ENCODE data around the gene SLC22A23. TPM values are rescaled to one million over a fixed set of nuclear protein-coding genes. Genes with fewer than 3 reads are reported as not detected.

Gene SLC22A23
- total and polyA plus RNA-seq, 2 of the 4 experiments (the other 2 are of a cell fraction), result 0.72 to 1.6 TPM

DNA sequence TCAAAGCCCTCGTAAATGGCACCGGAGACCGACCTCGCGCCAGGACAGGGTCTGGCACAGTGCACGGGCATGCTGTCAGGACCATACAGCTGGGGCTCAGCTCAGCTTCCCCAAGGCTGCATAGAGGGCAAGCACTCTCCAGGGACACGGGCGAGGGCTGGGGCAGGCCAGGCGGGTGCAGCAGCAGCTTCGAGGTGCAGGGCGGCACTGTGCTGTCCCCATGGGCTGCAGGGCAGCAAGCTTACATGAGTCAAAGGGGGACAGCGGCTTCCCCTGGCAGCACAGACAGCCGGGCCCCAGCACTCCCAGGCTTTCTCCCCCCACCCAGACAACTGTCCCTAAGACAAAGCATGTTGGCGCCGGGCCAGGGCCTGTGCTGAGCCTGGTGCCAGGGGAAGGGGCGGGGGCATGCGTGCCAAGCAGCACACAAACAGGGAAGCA is 172.4 kb downstream of the SLC22A23 start:
- Histone ChIP-seq H3K56ac (ENCODE audit: extremely low read depth, insufficient read depth, low read length) (no peak overlapping the region), H2BK15ac (ENCODE audit: low read depth, low read length) (no peak overlapping the region), H3K18ac (ENCODE audit: low read depth, low read length) (no peak overlapping the region), H3K79me1 (ENCODE audit: low read depth in 1 of 2, low read length in 2 of 2) (no peaks in the 10 kb centered on the region), H3K36me3 (ENCODE audit: control insufficient read depth, insufficient read depth, low read length) (no peaks in the 10 kb centered on the region), H2BK5ac (ENCODE audit: low read depth, low read length, poor library complexity, severe bottlenecking) (no peak overlapping the region), H2AK5ac (ENCODE audit: low read depth, low read length) (no peak overlapping the region), H3K4me2 (ENCODE audit: low read depth, low read length) (no peak overlapping the region), H3K4me1 (ENCODE audit: control insufficient read depth, insufficient read depth, low read length) (peaks cover 18% of the 10 kb centered on the region), H2AK9ac (replicated peaks; ENCODE audit: low read depth, low read length, poor library complexity) (peak overlapping the region; percentile 11), H3K4me3 (ENCODE audit: insufficient read depth, low read depth, low read length) (no peak overlapping the region), H4K91ac (ENCODE audit: insufficient read depth, low read depth, low read length) (no peak overlapping the region), H3K23ac (ENCODE audit: low read depth, low read length) (no peak overlapping the region), H2BK120ac (ENCODE audit: low read depth, low read length) (no peak overlapping the region), H2BK20ac (ENCODE audit: low read depth, low read length) (no peak overlapping the region), H3K9me3 (ENCODE audit: control insufficient read depth, insufficient read depth, low read length) (no peaks in the 10 kb centered on the region), H3K9ac (ENCODE audit: low read depth, low read length) (no peak overlapping the region), H4K8ac (ENCODE audit: low read depth in 2 of 2, low read length in 2 of 2) (no peak overlapping the region), H3K27me3 (ENCODE audit: control insufficient read depth, insufficient read depth, low read length) (no peaks in the 10 kb centered on the region), H3K27ac (ENCODE audit: insufficient read depth, low read length) (no peak overlapping the region), H2AFZ (replicated peaks; ENCODE audit: low read length, poor library complexity) (no peak overlapping the region), H3K14ac (replicated peaks; ENCODE audit: low read depth, low read length) (no peak overlapping the region), H4K5ac (ENCODE audit: low read depth, low read length) (no peak overlapping the region), H3K9me1 (ENCODE audit: insufficient read depth, low read length) (peaks cover 7% of the 10 kb centered on the region; the same call in 1 of the 2 replicates), H3K4ac (ENCODE audit: low read depth, low read length) (no peak overlapping the region), H4K20me1 (ENCODE audit: insufficient read depth, low read length) (peaks cover 24% of the 10 kb centered on the region)
- TF ChIP-seq NFE2L2 (IDR thresholded peaks at IDR 0.05; ENCODE audit: low read depth, low read length), result no peak
- no peak for TF ChIP-seq CEBPB (IDR thresholded peaks at IDR 0.05; ENCODE audit: low read depth, low read length)
- TF ChIP-seq MAFK (IDR thresholded peaks at IDR 0.05; ENCODE audit: low read depth, low read length), result no peak
- no peak for TF ChIP-seq BHLHE40 (IDR thresholded peaks at IDR 0.05; ENCODE audit: low read depth, low read length)
- no peak for TF ChIP-seq MAZ (IDR thresholded peaks at IDR 0.05; ENCODE audit: borderline replicate concordance, low read depth, low read length)
- no peak for TF ChIP-seq MXI1 (IDR thresholded peaks at IDR 0.05; ENCODE audit: borderline replicate concordance, low read depth, low read length)
- no peak for TF ChIP-seq RAD21 (IDR thresholded peaks at IDR 0.05; ENCODE audit: low read length)
- TF ChIP-seq, protein P1, sequence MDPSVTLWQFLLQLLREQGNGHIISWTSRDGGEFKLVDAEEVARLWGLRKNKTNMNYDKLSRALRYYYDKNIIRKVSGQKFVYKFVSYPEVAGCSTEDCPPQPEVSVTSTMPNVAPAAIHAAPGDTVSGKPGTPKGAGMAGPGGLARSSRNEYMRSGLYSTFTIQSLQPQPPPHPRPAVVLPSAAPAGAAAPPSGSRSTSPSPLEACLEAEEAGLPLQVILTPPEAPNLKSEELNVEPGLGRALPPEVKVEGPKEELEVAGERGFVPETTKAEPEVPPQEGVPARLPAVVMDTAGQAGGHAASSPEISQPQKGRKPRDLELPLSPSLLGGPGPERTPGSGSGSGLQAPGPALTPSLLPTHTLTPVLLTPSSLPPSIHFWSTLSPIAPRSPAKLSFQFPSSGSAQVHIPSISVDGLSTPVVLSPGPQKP (IDR thresholded peaks at IDR 0.05; ENCODE audit: borderline replicate concordance, low read depth, low read length), result no peak
- TF ChIP-seq, protein P2, sequence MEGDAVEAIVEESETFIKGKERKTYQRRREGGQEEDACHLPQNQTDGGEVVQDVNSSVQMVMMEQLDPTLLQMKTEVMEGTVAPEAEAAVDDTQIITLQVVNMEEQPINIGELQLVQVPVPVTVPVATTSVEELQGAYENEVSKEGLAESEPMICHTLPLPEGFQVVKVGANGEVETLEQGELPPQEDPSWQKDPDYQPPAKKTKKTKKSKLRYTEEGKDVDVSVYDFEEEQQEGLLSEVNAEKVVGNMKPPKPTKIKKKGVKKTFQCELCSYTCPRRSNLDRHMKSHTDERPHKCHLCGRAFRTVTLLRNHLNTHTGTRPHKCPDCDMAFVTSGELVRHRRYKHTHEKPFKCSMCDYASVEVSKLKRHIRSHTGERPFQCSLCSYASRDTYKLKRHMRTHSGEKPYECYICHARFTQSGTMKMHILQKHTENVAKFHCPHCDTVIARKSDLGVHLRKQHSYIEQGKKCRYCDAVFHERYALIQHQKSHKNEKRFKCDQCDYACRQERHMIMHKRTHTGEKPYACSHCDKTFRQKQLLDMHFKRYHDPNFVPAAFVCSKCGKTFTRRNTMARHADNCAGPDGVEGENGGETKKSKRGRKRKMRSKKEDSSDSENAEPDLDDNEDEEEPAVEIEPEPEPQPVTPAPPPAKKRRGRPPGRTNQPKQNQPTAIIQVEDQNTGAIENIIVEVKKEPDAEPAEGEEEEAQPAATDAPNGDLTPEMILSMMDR (conservative IDR thresholded peaks at IDR 0.05; ENCODE audit: low read depth, low read length), result no peak
- no peak for TF ChIP-seq FOS (IDR thresholded peaks at IDR 0.05; ENCODE audit: low read depth, low read length)
- TF ChIP-seq, protein P3, sequence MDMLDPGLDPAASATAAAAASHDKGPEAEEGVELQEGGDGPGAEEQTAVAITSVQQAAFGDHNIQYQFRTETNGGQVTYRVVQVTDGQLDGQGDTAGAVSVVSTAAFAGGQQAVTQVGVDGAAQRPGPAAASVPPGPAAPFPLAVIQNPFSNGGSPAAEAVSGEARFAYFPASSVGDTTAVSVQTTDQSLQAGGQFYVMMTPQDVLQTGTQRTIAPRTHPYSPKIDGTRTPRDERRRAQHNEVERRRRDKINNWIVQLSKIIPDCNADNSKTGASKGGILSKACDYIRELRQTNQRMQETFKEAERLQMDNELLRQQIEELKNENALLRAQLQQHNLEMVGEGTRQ (IDR thresholded peaks at IDR 0.05; ENCODE audit: low read depth, low read length), result no peak
- TF ChIP-seq SMC3 (IDR thresholded peaks at IDR 0.05; ENCODE audit: low read depth, low read length), result no peak
- TF ChIP-seq RCOR1 (IDR thresholded peaks at IDR 0.05; ENCODE audit: insufficient replicate concordance, low read length), result no peak
- no peak for TF ChIP-seq CHD1 (IDR thresholded peaks at IDR 0.05; ENCODE audit: low read depth, low read length)
- TF ChIP-seq POLR2A (IDR thresholded peaks at IDR 0.05; ENCODE audit: low read depth, low read length), result no peak
- CTCF ChIA-PET, result no interaction called here
- DNase-seq, result no peak
- intact Hi-C loops (cut with micrococcal nuclease) (loop anchor here (5.0 kb wide), 2 partner anchors 128 to 238 kb away; no protein-coding TSS in a partner anchor), dilution Hi-C loops (cut with HindIII; ENCODE audit: low sequenced_read_pairs, unreplicated experiment) (no loop called here), in situ Hi-C loops (cut with MboI; ENCODE audit: low sequenced_read_pairs) (loop anchor here (5.0 kb wide), 1 partner anchor 448 kb away; no protein-coding TSS in a partner anchor)
- no peak for ATAC-seq (ENCODE audit: low read depth)
- no TSS peak for BruUV-seq (replicated peaks)
- POLR2A ChIA-PET (ENCODE audit: unreplicated experiment), result no interaction called here
- WGBS, 2 experiments (ENCODE audit: extremely low coverage in 2 of 2, insufficient read length in 1 of 2), result 92% methylated on average over 14 of the region's 17 CpGs; no CpG with 5 or more reads in 1 of the 2 experiments
